ENCODE measurements around the gene RERE.
"Not testable (repeated sequence)": the region's sequence is repeated elsewhere in the genome, so short reads cannot be mapped to it uniquely, and the experiment has no call there.

The RERE gene

GRCh38 chr1:8727809-8728213 is 89.6 kb downstream of the RERE start:
- DNase-seq (ENCODE audit: extremely low spot score), result no peak
- no peak for TF ChIP-seq FOXM1 (IDR thresholded peaks at IDR 0.05; ENCODE audit: borderline replicate concordance)
- TF ChIP-seq TARDBP (IDR thresholded peaks at IDR 0.05), result no peak
- no peak for TF ChIP-seq L3MBTL2 (conservative IDR thresholded peaks at IDR 0.05)
- TF ChIP-seq FOXA1 (IDR thresholded peaks at IDR 0.05), result no peak
- TF ChIP-seq ARNT (IDR thresholded peaks at IDR 0.05), result no peak
- ChIA-PET POLR2A (no interaction called here), CTCF (interaction anchor here (0.6 to 2.4 kb wide), 6 partner anchors 32 to 319 kb away, joined by 3 to 20 read pairs (median 3); no protein-coding TSS in a partner anchor)

DNA sequence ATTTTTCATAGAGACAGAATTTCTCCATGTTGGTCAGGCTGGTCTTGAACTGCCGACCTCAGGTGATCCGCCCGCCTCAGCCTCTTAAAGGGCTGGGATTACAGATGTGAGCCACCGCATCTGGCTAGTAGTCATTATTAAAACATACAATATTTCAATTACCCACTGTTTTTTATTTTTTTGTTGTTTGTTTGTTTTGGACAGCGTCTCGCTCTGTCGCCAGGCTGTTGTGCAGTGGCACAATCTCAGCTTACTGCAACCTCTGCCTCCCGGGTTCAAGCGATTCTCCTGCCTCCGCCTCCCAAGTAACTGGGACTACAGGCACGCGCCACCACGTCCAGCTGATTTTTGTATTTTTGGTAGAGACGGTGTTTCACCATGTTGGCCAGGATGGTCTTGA is 90.1 kb downstream of the RERE start:
- DNase-seq (ENCODE audit: extremely low spot score); POLR2A ChIA-PET: not testable (repeated sequence)
- CTCF ChIA-PET, result interaction anchor here (0.6 to 2.4 kb wide), 9 partner anchors 10 to 318 kb away, joined by 3 to 20 read pairs (median 4); no protein-coding TSS in a partner anchor

GRCh38 chr1:8726801-8727186 is 90.6 kb downstream of the RERE start:
- DNase-seq (ENCODE audit: extremely low spot score); POLR2A ChIA-PET: not testable (repeated sequence)
- CTCF ChIA-PET, result interaction anchor here (0.6 to 2.4 kb wide), 13 partner anchors 11 to 349 kb away, joined by 3 to 20 read pairs (median 4); no protein-coding TSS in a partner anchor

DNA sequence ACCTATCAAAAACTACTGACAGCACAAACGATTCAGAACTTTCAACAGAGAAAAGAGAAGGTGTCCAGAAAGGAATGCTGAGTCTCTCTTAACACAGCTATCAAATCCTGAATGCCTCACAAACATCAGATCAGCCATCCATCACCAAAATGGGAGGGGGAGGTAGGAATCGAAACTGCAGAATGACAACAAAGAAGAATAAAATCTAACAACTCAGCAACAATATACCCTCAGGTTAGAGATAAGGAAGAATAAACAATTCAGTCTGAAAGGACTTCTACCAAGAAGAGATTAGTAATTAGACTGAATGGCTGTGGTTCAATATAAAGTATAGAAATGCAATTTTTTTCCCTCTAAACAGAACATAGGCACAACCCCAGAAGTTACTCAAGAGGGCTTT is 94.4 kb downstream of the RERE start:
- ChIA-PET CTCF (interaction anchor here (0.6 to 0.8 kb wide), 2 partner anchors 20 to 126 kb away, joined by 3 to 5 read pairs; no protein-coding TSS in a partner anchor), POLR2A (no interaction called here)
- TF ChIP-seq LEF1 (IDR thresholded peaks at IDR 0.05; ENCODE audit: borderline replicate concordance) (no peak), CTBP1 (IDR thresholded peaks at IDR 0.05; ENCODE audit: borderline replicate concordance) (peak; percentile 20; the same call in 1 of the 2 replicates), PKNOX1 (IDR thresholded peaks at IDR 0.05) (peak; percentile 52), L3MBTL2 (conservative IDR thresholded peaks at IDR 0.05) (no peak), TARDBP (IDR thresholded peaks at IDR 0.05) (no peak)
- no peak for DNase-seq (ENCODE audit: extremely low spot score)

DNA sequence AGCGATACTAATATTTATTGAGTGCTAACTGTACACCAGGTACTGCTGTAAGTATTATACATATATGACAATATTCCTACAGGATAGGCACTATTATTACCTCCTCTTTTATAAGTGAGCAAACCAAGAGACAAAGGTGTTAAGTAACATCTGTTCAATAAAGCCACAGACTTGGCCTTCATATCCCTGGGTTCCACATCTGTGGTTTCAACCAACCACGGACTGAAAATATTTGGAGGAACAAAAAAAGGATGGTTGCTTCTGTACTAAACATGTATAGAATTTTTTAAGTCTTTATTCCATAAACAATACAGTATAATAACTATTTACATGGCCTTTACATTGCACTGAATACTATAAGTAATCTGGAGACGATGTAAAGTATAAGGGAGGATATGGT is 95.1 kb downstream of the RERE start:
- TF ChIP-seq CTBP1 (IDR thresholded peaks at IDR 0.05; ENCODE audit: borderline replicate concordance) (no peak), ELF4 (IDR thresholded peaks at IDR 0.05) (no peak), TARDBP (IDR thresholded peaks at IDR 0.05) (no peak), FOXM1 (IDR thresholded peaks at IDR 0.05; ENCODE audit: borderline replicate concordance) (no peak), ARNT (IDR thresholded peaks at IDR 0.05) (no peak), LEF1 (IDR thresholded peaks at IDR 0.05; ENCODE audit: borderline replicate concordance) (no peak), HDGF (IDR thresholded peaks at IDR 0.05; ENCODE audit: borderline replicate concordance) (no peak), L3MBTL2 (conservative IDR thresholded peaks at IDR 0.05) (no peak), SP1 (IDR thresholded peaks at IDR 0.05) (no peak), BHLHE40 (IDR thresholded peaks at IDR 0.05; ENCODE audit: borderline replicate concordance) (no peak), FOXA1 (IDR thresholded peaks at IDR 0.05) (no peak), SUZ12 (IDR thresholded peaks at IDR 0.05) (no peak), NFRKB (IDR thresholded peaks at IDR 0.05) (no peak), ZNF384 (IDR thresholded peaks at IDR 0.05) (no peak), PKNOX1 (IDR thresholded peaks at IDR 0.05) (no peak), FOXK2 (IDR thresholded peaks at IDR 0.05) (no peak)
- CTCF ChIA-PET, result interaction anchor here (0.8 kb wide), 1 partner anchor 127 kb away, joined by 3 read pairs; no protein-coding TSS in a partner anchor
- POLR2A ChIA-PET, result no interaction called here
- DNase-seq (ENCODE audit: extremely low spot score), result no peak

- POLR2A ChIA-PET, result no interaction called here
- no peak for TF ChIP-seq LEF1 (IDR thresholded peaks at IDR 0.05; ENCODE audit: borderline replicate concordance)
- no peak for TF ChIP-seq ARNT (IDR thresholded peaks at IDR 0.05)
- no peak for TF ChIP-seq NFRKB (IDR thresholded peaks at IDR 0.05)
- TF ChIP-seq PKNOX1 (IDR thresholded peaks at IDR 0.05), result no peak
- TF ChIP-seq FOXK2 (IDR thresholded peaks at IDR 0.05), result no peak
- no peak for TF ChIP-seq FOXA1 (IDR thresholded peaks at IDR 0.05)
- TF ChIP-seq SP1 (IDR thresholded peaks at IDR 0.05), result no peak
- TF ChIP-seq CTBP1 (IDR thresholded peaks at IDR 0.05; ENCODE audit: borderline replicate concordance), result no peak
- TF ChIP-seq ZNF384 (IDR thresholded peaks at IDR 0.05), result no peak
- no peak for TF ChIP-seq BHLHE40 (IDR thresholded peaks at IDR 0.05; ENCODE audit: borderline replicate concordance)
- TF ChIP-seq FOXM1 (IDR thresholded peaks at IDR 0.05; ENCODE audit: borderline replicate concordance), result no peak
- TF ChIP-seq HDGF (IDR thresholded peaks at IDR 0.05; ENCODE audit: borderline replicate concordance), result no peak
- DNase-seq (ENCODE audit: extremely low spot score), result no peak
- CTCF ChIA-PET, result no interaction called here
Measured at GRCh38 chr1:8721679-8722324, 95.6 kb downstream of the RERE start.

DNA sequence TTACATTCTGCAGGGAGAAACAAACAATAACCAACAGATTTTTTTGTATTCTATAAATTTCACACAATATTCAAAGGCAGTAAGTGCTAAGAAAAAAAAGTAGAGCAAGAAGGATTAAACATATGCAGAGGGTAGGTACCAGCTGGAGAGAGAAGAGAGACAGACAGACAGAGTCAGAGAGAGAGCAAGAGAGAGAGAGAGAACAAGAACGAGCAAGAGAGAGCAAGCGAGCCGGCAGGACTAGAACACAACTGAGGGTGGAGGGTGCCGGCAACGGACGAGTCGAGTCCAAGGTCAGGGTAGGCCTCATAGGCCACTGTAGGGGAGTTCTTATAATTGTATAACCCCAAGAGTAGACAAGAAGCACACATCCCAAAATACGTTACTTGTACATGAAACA is 97.1 kb downstream of the RERE start:
- DNase-seq (ENCODE audit: extremely low spot score), result no peak
- ChIA-PET POLR2A (no interaction called here), CTCF (no interaction called here)
- TF ChIP-seq TARDBP (IDR thresholded peaks at IDR 0.05) (no peak), NFRKB (IDR thresholded peaks at IDR 0.05) (no peak), FOXM1 (IDR thresholded peaks at IDR 0.05; ENCODE audit: borderline replicate concordance) (no peak), L3MBTL2 (conservative IDR thresholded peaks at IDR 0.05) (no peak), ZNF384 (IDR thresholded peaks at IDR 0.05) (no peak), HDGF (IDR thresholded peaks at IDR 0.05; ENCODE audit: borderline replicate concordance) (no peak), FOXA1 (IDR thresholded peaks at IDR 0.05) (no peak)
